ENCODE results near the gene PLB1. TPM values are rescaled to one million over a fixed set of nuclear protein-coding genes. Genes with fewer than 3 reads are reported as not detected.

PLB1 gene
- total and polyA plus RNA-seq, 2 donors (not counting 1 experiment from before 2014, with no cell fraction given) = 0.25 to 0.51 TPM

- H3K4me2 ChIP-seq (replicated peaks; ENCODE audit: low read depth, low read length, poor library complexity, severe bottlenecking) = no peak overlapping the region
- H3K9ac ChIP-seq (ENCODE audit: low read length) = no peak overlapping the region
- no peaks in the 10 kb centered on the region for H3K36me3 ChIP-seq (replicated peaks in 1 of 2; ENCODE audit: control extremely low read depth in 1 of 2, control insufficient read depth in 1 of 2, extremely low read depth in 1 of 2, insufficient read depth in 2 of 2, low read length in 1 of 2)
- 67% methylated on average over 5 of the region's 6 CpGs for WGBS (ENCODE audit: insufficient coverage)
- no peaks in the 10 kb centered on the region for H3K4me1 ChIP-seq (ENCODE audit: control insufficient read depth in 2 of 2, insufficient read depth in 2 of 2, low read length in 2 of 2)
- no peak overlapping the region for H3K27ac ChIP-seq (ENCODE audit: low read length in 2 of 2)
- peaks cover 0 to 8% (median 0%) of the 10 kb centered on the region in 4 experiments for H3K27me3 ChIP-seq (replicated peaks in 1 of 4; ENCODE audit: control extremely low read depth in 1 of 4, control insufficient read depth in 3 of 4, insufficient read depth in 4 of 4, low read length in 3 of 4)
- H3K79me2 ChIP-seq (ENCODE audit: control insufficient read depth, insufficient read depth, low read length) = no peaks in the 10 kb centered on the region
- ChIA-PET POLR2A (no interaction called here), CTCF (no interaction called here)
- TF ChIP-seq CTCF (IDR thresholded peaks at IDR 0.05) = no peak
- TF ChIP-seq EZH2 (IDR thresholded peaks at IDR 0.05; ENCODE audit: borderline replicate concordance, insufficient read depth, low read depth, low read length, poor library complexity, severe bottlenecking) = no peak
- Mint-ChIP-seq H3K27me3 (peaks cover 16% of the 10 kb centered on the region), H3K9me3 (ENCODE audit: insufficient read depth) (peaks cover 12% of the 10 kb centered on the region), H3K4me1 (no peaks in the 10 kb centered on the region), H3K27ac (no peak overlapping the region), H3K4me3 (no peak overlapping the region)
- intact Hi-C loops (cut with micrococcal nuclease) = no loop called here
- H2AFZ ChIP-seq (ENCODE audit: insufficient read depth, low read depth, low read length, poor library complexity, severe bottlenecking) = no peak overlapping the region
- no peaks in the 10 kb centered on the region for H4K20me1 ChIP-seq (ENCODE audit: control insufficient read depth, insufficient read depth, low read length, poor library complexity, severe bottlenecking)
- ATAC-seq (ENCODE audit: low read depth) = no peak
- no peak for DNase-seq
- H3K9me3 ChIP-seq (ENCODE audit: control extremely low read depth in 1 of 3, control insufficient read depth in 2 of 3, insufficient read depth in 1 of 3, low read length in 2 of 3) = peaks cover 0 to 3% (median 0%) of the 10 kb centered on the region in 3 donors
- no peak overlapping the region for H3K4me3 ChIP-seq (ENCODE audit: control extremely low read depth in 1 of 5, extremely low read depth in 1 of 5, insufficient read depth in 1 of 5, low read depth in 2 of 5, low read length in 4 of 5)
Observed at GRCh38 chr2:28507796-28508764, 12.2 kb downstream of the PLB1 start.

GRCh38 chr2:28509361-28509760 is 13.5 kb downstream of the PLB1 start:
- Mint-ChIP-seq H3K27ac (no peak overlapping the region), H3K4me3 (no peak overlapping the region), H3K9me3 (ENCODE audit: insufficient read depth) (peaks cover 12% of the 10 kb centered on the region), H3K27me3 (peaks cover 25% of the 10 kb centered on the region), H3K4me1 (no peaks in the 10 kb centered on the region)
- H3K4me1 ChIP-seq (ENCODE audit: control insufficient read depth in 2 of 2, insufficient read depth in 2 of 2, low read length in 2 of 2) = no peaks in the 10 kb centered on the region
- H3K36me3 ChIP-seq (replicated peaks in 1 of 2; ENCODE audit: control extremely low read depth in 1 of 2, control insufficient read depth in 1 of 2, extremely low read depth in 1 of 2, insufficient read depth in 2 of 2, low read length in 1 of 2) = no peaks in the 10 kb centered on the region
- no peak overlapping the region for H2AFZ ChIP-seq (ENCODE audit: insufficient read depth, low read depth, low read length, poor library complexity, severe bottlenecking)
- H3K79me2 ChIP-seq (ENCODE audit: control insufficient read depth, insufficient read depth, low read length) = no peaks in the 10 kb centered on the region
- CTCF ChIA-PET = no interaction called here
- H3K4me3 ChIP-seq (ENCODE audit: control extremely low read depth in 1 of 5, extremely low read depth in 1 of 5, insufficient read depth in 1 of 5, low read depth in 2 of 5, low read length in 4 of 5) = no peak overlapping the region
- H3K9me3 ChIP-seq (ENCODE audit: control extremely low read depth in 1 of 3, control insufficient read depth in 2 of 3, insufficient read depth in 1 of 3, low read length in 2 of 3) = peaks cover 0 to 3% (median 0%) of the 10 kb centered on the region in 3 donors
- H4K20me1 ChIP-seq (ENCODE audit: control insufficient read depth, insufficient read depth, low read length, poor library complexity, severe bottlenecking) = no peaks in the 10 kb centered on the region
- no peak overlapping the region for H3K27ac ChIP-seq (ENCODE audit: low read length in 2 of 2)
- TF ChIP-seq CTCF (IDR thresholded peaks at IDR 0.05) = no peak
- TF ChIP-seq EZH2 (IDR thresholded peaks at IDR 0.05; ENCODE audit: borderline replicate concordance, insufficient read depth, low read depth, low read length, poor library complexity, severe bottlenecking) = no peak
- DNase-seq = no peak
- intact Hi-C loops (cut with micrococcal nuclease) = no loop called here
- no peak overlapping the region for H3K4me2 ChIP-seq (replicated peaks; ENCODE audit: low read depth, low read length, poor library complexity, severe bottlenecking)
- H3K9ac ChIP-seq (ENCODE audit: low read length) = no peak overlapping the region
- ATAC-seq (ENCODE audit: low read depth) = no peak
- peaks cover 0 to 4% (median 0%) of the 10 kb centered on the region in 4 experiments for H3K27me3 ChIP-seq (replicated peaks in 1 of 4; ENCODE audit: control extremely low read depth in 1 of 4, control insufficient read depth in 3 of 4, insufficient read depth in 4 of 4, low read length in 3 of 4)
- POLR2A ChIA-PET = no interaction called here
- 78% methylated on average over 1 of the region's 1 CpG for WGBS (ENCODE audit: insufficient coverage)
